ENCODE measurements around the gene PPP3R1. TPM values are rescaled to one million over a fixed set of nuclear protein-coding genes. Genes with fewer than 3 reads are reported as not detected.
A peak's percentile ranks its signal among the peaks of the same experiment; 100 is the strongest.

Gene PPP3R1
- total and polyA plus RNA-seq, 10 of the 15 experiments (the other 5 are each of a cell fraction or from before 2014, with no cell fraction given) = 1.5 to 61.0 (median 15.8) TPM

GRCh38 chr2:68157402-68158133 is 94.8 kb downstream of the PPP3R1 start, which contains the start of gene PNO1 (continued):
- TF ChIP-seq ZBTB33 (IDR thresholded peaks at IDR 0.05) (peak; percentile 91; the same call in 1 of the 2 replicates), ZNF24 (IDR thresholded peaks at IDR 0.05) (no peak), RCOR1 (conservative IDR thresholded peaks at IDR 0.05; ENCODE audit: low read depth, low read length) (no peak; the same call in 1 of the 2 replicates), FOXM1 (IDR thresholded peaks at IDR 0.05; ENCODE audit: low read depth, low read length) (peak; percentile 63; the same call in 1 of the 2 replicates), YBX1 (IDR thresholded peaks at IDR 0.05) (no peak), MEF2A (IDR thresholded peaks at IDR 0.05; ENCODE audit: insufficient read depth, low read depth, low read length) (no peak), PAX5 (IDR thresholded peaks at IDR 0.05; ENCODE audit: borderline replicate concordance, low read depth, low read length) (no peak), HDAC6 (IDR thresholded peaks at IDR 0.05; ENCODE audit: unreplicated experiment) (peak; percentile 22), TARDBP (IDR thresholded peaks at IDR 0.05; ENCODE audit: borderline replicate concordance) (no peak), EP300 (IDR thresholded peaks at IDR 0.05; ENCODE audit: borderline replicate concordance in 1 of 2, control insufficient read depth in 1 of 2, low read depth in 2 of 2, low read length in 2 of 2) (no peak; a peak in 1 of 4 replicates), ZNF274 (IDR thresholded peaks at IDR 0.05; ENCODE audit: insufficient read depth, insufficient read length) (no peak), NFXL1 (IDR thresholded peaks at IDR 0.05; ENCODE audit: borderline replicate concordance) (no peak), CREB1 (IDR thresholded peaks at IDR 0.05; ENCODE audit: low read depth) (peak; percentile 96), BCL3 (IDR thresholded peaks at IDR 0.05; ENCODE audit: borderline replicate concordance, insufficient read depth, low read depth, low read length, poor library complexity, severe bottlenecking) (no peak), ZBED1 (IDR thresholded peaks at IDR 0.05; ENCODE audit: borderline replicate concordance) (no peak; the same call in 1 of the 2 replicates), CEBPZ (IDR thresholded peaks at IDR 0.05; ENCODE audit: low read depth, low read length) (no peak), TCF7 (IDR thresholded peaks at IDR 0.05; ENCODE audit: borderline replicate concordance) (no peak), NFYB (IDR thresholded peaks at IDR 0.05; ENCODE audit: insufficient read depth, low read depth, low read length) (peak; percentile 61; the same call in 1 of the 2 replicates), SREBF2 (IDR thresholded peaks at IDR 0.05; ENCODE audit: low read length) (no peak), NFYA (IDR thresholded peaks at IDR 0.05; ENCODE audit: borderline replicate concordance, low read depth, low read length) (no peak)
- TF ChIP-seq, protein P1, sequence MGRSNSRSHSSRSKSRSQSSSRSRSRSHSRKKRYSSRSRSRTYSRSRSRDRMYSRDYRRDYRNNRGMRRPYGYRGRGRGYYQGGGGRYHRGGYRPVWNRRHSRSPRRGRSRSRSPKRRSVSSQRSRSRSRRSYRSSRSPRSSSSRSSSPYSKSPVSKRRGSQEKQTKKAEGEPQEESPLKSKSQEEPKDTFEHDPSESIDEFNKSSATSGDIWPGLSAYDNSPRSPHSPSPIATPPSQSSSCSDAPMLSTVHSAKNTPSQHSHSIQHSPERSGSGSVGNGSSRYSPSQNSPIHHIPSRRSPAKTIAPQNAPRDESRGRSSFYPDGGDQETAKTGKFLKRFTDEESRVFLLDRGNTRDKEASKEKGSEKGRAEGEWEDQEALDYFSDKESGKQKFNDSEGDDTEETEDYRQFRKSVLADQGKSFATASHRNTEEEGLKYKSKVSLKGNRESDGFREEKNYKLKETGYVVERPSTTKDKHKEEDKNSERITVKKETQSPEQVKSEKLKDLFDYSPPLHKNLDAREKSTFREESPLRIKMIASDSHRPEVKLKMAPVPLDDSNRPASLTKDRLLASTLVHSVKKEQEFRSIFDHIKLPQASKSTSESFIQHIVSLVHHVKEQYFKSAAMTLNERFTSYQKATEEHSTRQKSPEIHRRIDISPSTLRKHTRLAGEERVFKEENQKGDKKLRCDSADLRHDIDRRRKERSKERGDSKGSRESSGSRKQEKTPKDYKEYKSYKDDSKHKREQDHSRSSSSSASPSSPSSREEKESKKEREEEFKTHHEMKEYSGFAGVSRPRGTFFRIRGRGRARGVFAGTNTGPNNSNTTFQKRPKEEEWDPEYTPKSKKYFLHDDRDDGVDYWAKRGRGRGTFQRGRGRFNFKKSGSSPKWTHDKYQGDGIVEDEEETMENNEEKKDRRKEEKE (IDR thresholded peaks at IDR 0.05) = no peak

Measured in GM12878 (cell line).